ENCODE measurements around the gene MICAL2.
A peak's percentile ranks its signal among the peaks of the same experiment; 100 is the strongest.

MICAL2 gene, protein sequence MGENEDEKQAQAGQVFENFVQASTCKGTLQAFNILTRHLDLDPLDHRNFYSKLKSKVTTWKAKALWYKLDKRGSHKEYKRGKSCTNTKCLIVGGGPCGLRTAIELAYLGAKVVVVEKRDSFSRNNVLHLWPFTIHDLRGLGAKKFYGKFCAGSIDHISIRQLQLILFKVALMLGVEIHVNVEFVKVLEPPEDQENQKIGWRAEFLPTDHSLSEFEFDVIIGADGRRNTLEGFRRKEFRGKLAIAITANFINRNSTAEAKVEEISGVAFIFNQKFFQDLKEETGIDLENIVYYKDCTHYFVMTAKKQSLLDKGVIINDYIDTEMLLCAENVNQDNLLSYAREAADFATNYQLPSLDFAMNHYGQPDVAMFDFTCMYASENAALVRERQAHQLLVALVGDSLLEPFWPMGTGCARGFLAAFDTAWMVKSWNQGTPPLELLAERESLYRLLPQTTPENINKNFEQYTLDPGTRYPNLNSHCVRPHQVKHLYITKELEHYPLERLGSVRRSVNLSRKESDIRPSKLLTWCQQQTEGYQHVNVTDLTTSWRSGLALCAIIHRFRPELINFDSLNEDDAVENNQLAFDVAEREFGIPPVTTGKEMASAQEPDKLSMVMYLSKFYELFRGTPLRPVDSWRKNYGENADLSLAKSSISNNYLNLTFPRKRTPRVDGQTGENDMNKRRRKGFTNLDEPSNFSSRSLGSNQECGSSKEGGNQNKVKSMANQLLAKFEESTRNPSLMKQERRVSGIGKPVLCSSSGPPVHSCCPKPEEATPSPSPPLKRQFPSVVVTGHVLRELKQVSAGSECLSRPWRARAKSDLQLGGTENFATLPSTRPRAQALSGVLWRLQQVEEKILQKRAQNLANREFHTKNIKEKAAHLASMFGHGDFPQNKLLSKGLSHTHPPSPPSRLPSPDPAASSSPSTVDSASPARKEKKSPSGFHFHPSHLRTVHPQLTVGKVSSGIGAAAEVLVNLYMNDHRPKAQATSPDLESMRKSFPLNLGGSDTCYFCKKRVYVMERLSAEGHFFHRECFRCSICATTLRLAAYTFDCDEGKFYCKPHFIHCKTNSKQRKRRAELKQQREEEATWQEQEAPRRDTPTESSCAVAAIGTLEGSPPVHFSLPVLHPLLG

DNA sequence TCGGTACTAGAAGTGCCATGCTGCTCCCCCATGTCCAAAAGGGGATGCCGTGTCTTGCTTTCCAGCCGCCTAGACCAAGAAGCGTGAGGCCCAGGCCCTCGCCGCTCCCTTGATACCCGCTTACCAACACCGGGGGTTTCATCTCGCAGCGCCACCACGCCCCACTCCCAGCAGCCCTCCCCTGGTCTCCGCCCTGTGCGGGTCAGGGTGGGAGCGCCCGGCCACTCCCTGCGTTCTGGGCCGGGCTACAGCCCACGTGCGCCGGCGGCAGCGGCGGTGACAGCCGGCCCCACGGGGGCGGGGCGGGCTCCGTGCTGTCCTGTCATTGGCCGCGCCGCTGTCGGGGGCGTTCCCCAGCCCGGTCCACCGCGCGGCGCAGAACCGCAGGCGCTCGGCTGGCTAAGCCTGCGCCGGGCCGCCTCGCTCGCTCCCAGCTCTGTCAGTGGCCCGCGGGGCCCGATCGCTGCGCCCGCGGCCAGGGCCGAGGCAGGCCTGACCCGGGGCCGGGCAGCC is at the start of gene MICAL2:
Gene MICAL2 (plus strand): TSS at position 390 of the 513 bp plus-strand sequence. CDS start 51,566 bp downstream, outside the sequence.
- ATAC-seq = peak; percentile 95
- no peak for TF ChIP-seq ZNF70 (CRISPR knock-in tag; IDR thresholded peaks at IDR 0.05)
- TF ChIP-seq ZFP3 (CRISPR knock-in tag; IDR thresholded peaks at IDR 0.05) = peak; percentile 36; the same call in 1 of the 2 replicates

DNA sequence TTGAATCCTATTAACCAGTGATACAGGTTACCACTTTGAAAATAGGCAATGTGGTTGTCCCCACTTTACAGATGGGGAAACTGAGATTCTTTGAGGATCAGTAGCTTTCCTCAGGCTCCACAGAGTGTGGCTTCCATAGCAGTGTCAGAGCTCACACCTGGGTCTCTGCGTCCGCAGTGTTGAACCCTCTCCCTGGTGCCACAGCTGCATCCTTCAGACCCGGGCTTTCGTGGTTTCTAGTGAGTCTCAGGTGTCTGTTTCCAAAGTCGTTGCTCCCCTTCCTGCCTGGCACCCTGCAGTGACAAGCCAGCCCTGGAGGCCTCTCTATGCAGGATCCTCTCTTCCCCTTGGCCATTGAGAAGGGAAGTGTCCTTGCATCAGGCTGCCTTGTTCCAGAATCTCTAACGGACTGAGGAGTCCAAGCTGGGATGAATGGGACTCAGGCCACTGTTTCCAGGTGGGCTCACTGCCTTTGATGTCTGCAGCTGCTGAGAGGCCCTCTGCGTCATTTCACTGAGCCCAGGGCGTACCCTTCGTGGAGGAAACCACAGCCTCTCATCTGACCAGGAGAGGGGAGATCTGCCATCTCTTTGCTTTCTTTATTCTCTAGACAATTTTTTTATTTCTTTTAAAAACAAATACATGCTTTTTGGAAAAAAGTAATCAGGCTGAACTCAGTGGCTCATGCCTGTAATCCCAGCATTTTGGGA is 48.4 kb upstream of the MICAL2 start:
- ATAC-seq = no peak
- TF ChIP-seq SNAI2 (CRISPR knock-in tag; IDR thresholded peaks at IDR 0.05) = no peak

DNA sequence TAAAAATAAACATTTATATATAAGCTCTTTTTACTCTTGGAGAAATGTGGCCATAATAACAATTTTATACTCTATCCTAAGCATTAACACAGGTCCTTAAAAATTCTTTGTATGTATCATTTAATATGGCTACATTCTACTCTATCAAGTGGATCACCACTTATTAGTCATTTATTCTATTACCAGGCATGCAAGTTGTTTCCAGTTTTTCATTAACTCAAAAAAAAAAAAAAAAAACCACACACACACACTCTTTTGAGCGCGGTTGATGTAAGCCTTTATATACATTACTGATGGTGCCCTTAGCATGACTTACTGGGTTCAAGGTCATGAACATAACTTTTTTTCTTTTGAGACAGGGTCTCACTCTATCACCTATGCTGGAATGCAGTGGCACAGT is 47.1 kb upstream of the MICAL2 start:
- TF ChIP-seq PPARA (CRISPR knock-in tag; IDR thresholded peaks at IDR 0.05; ENCODE audit: borderline replicate concordance) (no peak), ZC3H10 (CRISPR knock-in tag; IDR thresholded peaks at IDR 0.05) (no peak), ISL1 (CRISPR knock-in tag; IDR thresholded peaks at IDR 0.05) (no peak), BACH2 (CRISPR knock-in tag; IDR thresholded peaks at IDR 0.05; ENCODE audit: borderline replicate concordance) (no peak), ESRRG (CRISPR knock-in tag; IDR thresholded peaks at IDR 0.05) (no peak), ZNF70 (CRISPR knock-in tag; IDR thresholded peaks at IDR 0.05) (no peak), RARB (CRISPR knock-in tag; IDR thresholded peaks at IDR 0.05) (no peak)
- TF ChIP-seq, protein P1, sequence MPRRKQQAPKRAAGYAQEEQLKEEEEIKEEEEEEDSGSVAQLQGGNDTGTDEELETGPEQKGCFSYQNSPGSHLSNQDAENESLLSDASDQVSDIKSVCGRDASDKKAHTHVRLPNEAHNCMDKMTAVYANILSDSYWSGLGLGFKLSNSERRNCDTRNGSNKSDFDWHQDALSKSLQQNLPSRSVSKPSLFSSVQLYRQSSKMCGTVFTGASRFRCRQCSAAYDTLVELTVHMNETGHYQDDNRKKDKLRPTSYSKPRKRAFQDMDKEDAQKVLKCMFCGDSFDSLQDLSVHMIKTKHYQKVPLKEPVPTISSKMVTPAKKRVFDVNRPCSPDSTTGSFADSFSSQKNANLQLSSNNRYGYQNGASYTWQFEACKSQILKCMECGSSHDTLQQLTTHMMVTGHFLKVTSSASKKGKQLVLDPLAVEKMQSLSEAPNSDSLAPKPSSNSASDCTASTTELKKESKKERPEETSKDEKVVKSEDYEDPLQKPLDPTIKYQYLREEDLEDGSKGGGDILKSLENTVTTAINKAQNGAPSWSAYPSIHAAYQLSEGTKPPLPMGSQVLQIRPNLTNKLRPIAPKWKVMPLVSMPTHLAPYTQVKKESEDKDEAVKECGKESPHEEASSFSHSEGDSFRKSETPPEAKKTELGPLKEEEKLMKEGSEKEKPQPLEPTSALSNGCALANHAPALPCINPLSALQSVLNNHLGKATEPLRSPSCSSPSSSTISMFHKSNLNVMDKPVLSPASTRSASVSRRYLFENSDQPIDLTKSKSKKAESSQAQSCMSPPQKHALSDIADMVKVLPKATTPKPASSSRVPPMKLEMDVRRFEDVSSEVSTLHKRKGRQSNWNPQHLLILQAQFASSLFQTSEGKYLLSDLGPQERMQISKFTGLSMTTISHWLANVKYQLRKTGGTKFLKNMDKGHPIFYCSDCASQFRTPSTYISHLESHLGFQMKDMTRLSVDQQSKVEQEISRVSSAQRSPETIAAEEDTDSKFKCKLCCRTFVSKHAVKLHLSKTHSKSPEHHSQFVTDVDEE (CRISPR knock-in tag; IDR thresholded peaks at IDR 0.05) = no peak
- no peak for ATAC-seq

DNA sequence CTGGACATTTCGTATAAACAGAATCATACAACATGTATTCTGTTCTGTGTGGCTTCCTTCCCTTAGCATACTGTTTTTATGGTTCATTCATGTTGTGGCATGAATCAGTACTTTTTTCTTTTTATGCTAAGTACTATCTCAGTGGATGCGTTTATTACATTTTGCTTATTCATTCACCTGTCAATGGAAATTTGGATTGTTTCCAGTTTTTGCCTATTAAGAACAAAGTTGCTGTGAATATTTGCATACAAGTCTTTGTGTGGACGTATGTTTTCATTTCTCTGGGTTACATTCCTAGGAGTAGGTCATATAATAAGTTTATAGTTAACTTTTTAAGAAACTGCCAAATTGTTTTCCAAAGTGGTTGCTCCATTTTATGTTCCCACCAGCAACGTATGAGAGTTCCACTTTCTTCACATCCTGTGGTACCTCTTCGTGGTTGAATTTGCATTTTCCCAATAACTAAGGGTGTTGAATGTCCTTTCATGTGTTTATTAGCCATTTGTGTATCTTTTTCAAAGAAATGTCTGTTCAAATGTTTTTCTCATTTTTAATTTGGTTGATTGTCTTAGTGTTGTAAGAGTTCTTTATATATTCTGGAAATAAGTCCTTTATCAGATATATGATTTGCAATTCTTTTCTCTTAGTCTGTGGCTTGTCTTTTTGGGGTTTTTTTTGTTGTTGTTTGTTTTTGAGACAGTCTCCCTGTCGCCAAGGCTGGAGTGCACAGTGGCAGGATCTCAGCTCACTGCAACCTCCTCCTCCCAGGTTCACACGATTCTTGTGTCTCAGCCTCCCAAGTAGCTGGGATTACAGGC is 46.0 kb upstream of the MICAL2 start:
- ATAC-seq = no peak
- no peak for TF ChIP-seq OSR1 (CRISPR knock-in tag; IDR thresholded peaks at IDR 0.05)
- no peak for TF ChIP-seq ARNTL (CRISPR knock-in tag; IDR thresholded peaks at IDR 0.05; ENCODE audit: borderline replicate concordance, low read depth)
- TF ChIP-seq CSDC2 (CRISPR knock-in tag; IDR thresholded peaks at IDR 0.05) = no peak
- TF ChIP-seq, protein P1 (CRISPR knock-in tag; IDR thresholded peaks at IDR 0.05) = no peak
- TF ChIP-seq, protein P2, sequence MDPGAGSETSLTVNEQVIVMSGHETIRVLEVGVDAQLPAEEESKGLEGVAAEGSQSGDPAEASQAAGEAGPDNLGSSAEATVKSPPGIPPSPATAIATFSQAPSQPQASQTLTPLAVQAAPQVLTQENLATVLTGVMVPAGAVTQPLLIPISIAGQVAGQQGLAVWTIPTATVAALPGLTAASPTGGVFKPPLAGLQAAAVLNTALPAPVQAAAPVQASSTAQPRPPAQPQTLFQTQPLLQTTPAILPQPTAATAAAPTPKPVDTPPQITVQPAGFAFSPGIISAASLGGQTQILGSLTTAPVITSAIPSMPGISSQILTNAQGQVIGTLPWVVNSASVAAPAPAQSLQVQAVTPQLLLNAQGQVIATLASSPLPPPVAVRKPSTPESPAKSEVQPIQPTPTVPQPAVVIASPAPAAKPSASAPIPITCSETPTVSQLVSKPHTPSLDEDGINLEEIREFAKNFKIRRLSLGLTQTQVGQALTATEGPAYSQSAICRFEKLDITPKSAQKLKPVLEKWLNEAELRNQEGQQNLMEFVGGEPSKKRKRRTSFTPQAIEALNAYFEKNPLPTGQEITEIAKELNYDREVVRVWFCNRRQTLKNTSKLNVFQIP (CRISPR knock-in tag; IDR thresholded peaks at IDR 0.05; ENCODE audit: borderline replicate concordance, low read depth) = no peak
- no peak for TF ChIP-seq ZNF8 (CRISPR knock-in tag; IDR thresholded peaks at IDR 0.05)
- TF ChIP-seq, protein P3, sequence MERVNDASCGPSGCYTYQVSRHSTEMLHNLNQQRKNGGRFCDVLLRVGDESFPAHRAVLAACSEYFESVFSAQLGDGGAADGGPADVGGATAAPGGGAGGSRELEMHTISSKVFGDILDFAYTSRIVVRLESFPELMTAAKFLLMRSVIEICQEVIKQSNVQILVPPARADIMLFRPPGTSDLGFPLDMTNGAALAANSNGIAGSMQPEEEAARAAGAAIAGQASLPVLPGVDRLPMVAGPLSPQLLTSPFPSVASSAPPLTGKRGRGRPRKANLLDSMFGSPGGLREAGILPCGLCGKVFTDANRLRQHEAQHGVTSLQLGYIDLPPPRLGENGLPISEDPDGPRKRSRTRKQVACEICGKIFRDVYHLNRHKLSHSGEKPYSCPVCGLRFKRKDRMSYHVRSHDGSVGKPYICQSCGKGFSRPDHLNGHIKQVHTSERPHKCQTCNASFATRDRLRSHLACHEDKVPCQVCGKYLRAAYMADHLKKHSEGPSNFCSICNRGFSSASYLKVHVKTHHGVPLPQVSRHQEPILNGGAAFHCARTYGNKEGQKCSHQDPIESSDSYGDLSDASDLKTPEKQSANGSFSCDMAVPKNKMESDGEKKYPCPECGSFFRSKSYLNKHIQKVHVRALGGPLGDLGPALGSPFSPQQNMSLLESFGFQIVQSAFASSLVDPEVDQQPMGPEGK (CRISPR knock-in tag; IDR thresholded peaks at IDR 0.05; ENCODE audit: borderline replicate concordance) = no peak
- no peak for TF ChIP-seq TOX (CRISPR knock-in tag; IDR thresholded peaks at IDR 0.05; ENCODE audit: borderline replicate concordance)
- TF ChIP-seq ZNF565 (CRISPR knock-in tag; conservative IDR thresholded peaks at IDR 0.05; ENCODE audit: low read depth) = no peak
- no peak for TF ChIP-seq TCF4 (CRISPR knock-in tag; IDR thresholded peaks at IDR 0.05; ENCODE audit: borderline replicate concordance)
- TF ChIP-seq, protein P4, sequence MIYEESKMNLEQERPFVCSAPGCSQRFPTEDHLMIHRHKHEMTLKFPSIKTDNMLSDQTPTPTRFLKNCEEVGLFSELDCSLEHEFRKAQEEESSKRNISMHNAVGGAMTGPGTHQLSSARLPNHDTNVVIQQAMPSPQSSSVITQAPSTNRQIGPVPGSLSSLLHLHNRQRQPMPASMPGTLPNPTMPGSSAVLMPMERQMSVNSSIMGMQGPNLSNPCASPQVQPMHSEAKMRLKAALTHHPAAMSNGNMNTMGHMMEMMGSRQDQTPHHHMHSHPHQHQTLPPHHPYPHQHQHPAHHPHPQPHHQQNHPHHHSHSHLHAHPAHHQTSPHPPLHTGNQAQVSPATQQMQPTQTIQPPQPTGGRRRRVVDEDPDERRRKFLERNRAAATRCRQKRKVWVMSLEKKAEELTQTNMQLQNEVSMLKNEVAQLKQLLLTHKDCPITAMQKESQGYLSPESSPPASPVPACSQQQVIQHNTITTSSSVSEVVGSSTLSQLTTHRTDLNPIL (CRISPR knock-in tag; IDR thresholded peaks at IDR 0.05; ENCODE audit: low read depth) = no peak
- no peak for TF ChIP-seq RARB (CRISPR knock-in tag; IDR thresholded peaks at IDR 0.05)
- TF ChIP-seq ZFP3 (CRISPR knock-in tag; IDR thresholded peaks at IDR 0.05) = no peak
- TF ChIP-seq SNAI2 (CRISPR knock-in tag; IDR thresholded peaks at IDR 0.05) = no peak
- no peak for TF ChIP-seq ESRRG (CRISPR knock-in tag; IDR thresholded peaks at IDR 0.05)
- no peak for TF ChIP-seq ZNF70 (CRISPR knock-in tag; IDR thresholded peaks at IDR 0.05)
